H1 (cell line): ENCODE measurements around the gene RNF220. TPM values are rescaled to one million over a fixed set of nuclear protein-coding genes. Genes with fewer than 3 reads are reported as not detected.

ENCODE experiments used
- CTCF ChIA-PET: fragments of 300-600 bp; sonication (Branson Sonifier 250); formaldehyde crosslinking; loops from one replicate; lab custom pipeline; 2021; ENCODE audit not compliant: partially characterized antibody; lab: Charles Lee
- POLR2A ChIA-PET: fragments of 300-600 bp; sonication (Branson Sonifier 250); formaldehyde crosslinking; loops from one replicate; lab custom pipeline; 2021; ENCODE audit warnings: inconsistent platforms; ENCODE audit not compliant: partially characterized antibody; lab: Charles Lee
- DNase-seq, 2 experiments: peaks; one replicate each; pipeline versions ENCODE4 v3.0.0 to v3.0.0-alpha.2; 2010 to 2022; ENCODE audit warnings: low spot score in 2 of 2, low read depth in 1 of 2, mixed read lengths in 1 of 2
- FAIRE-seq: peaks from 2 replicates; lab custom pipeline; 2011; peaks lifted over from hg19 to GRCh38; lab: Jason Lieb, UNC
- H2AFZ ChIP-seq: 2 replicates; pipeline ENCODE4 v1.8.1; 2012; ENCODE audit warnings: low read length, inconsistent platforms
- H2AK5ac ChIP-seq: 2 replicates; pipeline ENCODE4 v1.6.1; 2013; ENCODE audit warnings: low read depth, low read length
- H2BK120ac ChIP-seq: replicated peaks from 2 replicates; pipeline ENCODE3; 2013; ENCODE audit warnings: low read depth, low read length, inconsistent platforms
- H2BK12ac ChIP-seq: 2 replicates; pipeline ENCODE4 v1.6.1; 2013; ENCODE audit warnings: low read depth, low read length
- H2BK15ac ChIP-seq: 2 replicates; pipeline ENCODE4 v1.6.1; 2013; ENCODE audit warnings: low read length
- H2BK20ac ChIP-seq: 2 replicates; pipeline ENCODE4 v1.6.1; 2013; ENCODE audit warnings: low read length
- H2BK5ac ChIP-seq: 2 replicates; pipeline ENCODE4 v1.6.1; 2013; ENCODE audit warnings: low read depth, low read length
- H3K14ac ChIP-seq: 2 replicates; pipeline ENCODE4 v1.6.1; 2013; ENCODE audit warnings: inconsistent platforms; ENCODE audit not compliant: insufficient read length
- H3K18ac ChIP-seq: 2 replicates; pipeline ENCODE4 v1.6.1; 2013; ENCODE audit warnings: low read length; ENCODE audit errors: extremely low read depth
- H3K23ac ChIP-seq: 2 replicates; pipeline ENCODE4 v1.6.1; 2013; ENCODE audit warnings: inconsistent platforms; ENCODE audit not compliant: insufficient read length
- H3K23me2 ChIP-seq: 2 replicates; pipeline ENCODE4 v1.6.1; 2013; ENCODE audit warnings: low read depth, low read length
- H3K27ac ChIP-seq: 2 replicates; pipeline ENCODE4 v1.6.1; 2011; ENCODE audit warnings: low read depth, low read length, inconsistent platforms
- H3K27me3 ChIP-seq, 4 experiments: replicated peaks in 1 of 4; 1 replicate in 1 of 4; 2 replicates in 3 of 4; pipeline versions ENCODE4 v1.6.1 to v1.8.1; 2011 to 2013; ENCODE audit warnings: low read length in 3 of 4, mild to moderate bottlenecking in 3 of 4, inconsistent platforms in 2 of 4, mixed read lengths in 2 of 4, moderate library complexity in 1 of 4; ENCODE audit not compliant: control insufficient read depth in 3 of 4, insufficient read depth in 3 of 4; ENCODE audit errors: extremely low read depth in 1 of 4
- H3K36me3 ChIP-seq, 4 experiments: 2 replicates each; pipeline versions ENCODE4 v1.6.1 to v1.8.1; 2011 to 2013; ENCODE audit warnings: mild to moderate bottlenecking in 4 of 4, low read length in 3 of 4, moderate library complexity in 2 of 4, control low read depth in 1 of 4, inconsistent platforms in 1 of 4; ENCODE audit not compliant: insufficient read depth in 4 of 4, control insufficient read depth in 2 of 4
- H3K4ac ChIP-seq: replicated peaks from 2 replicates; pipeline ENCODE3; 2013; ENCODE audit warnings: low read length, low read depth, mixed read lengths, inconsistent platforms; ENCODE audit not compliant: insufficient read length
- H3K4me1 ChIP-seq, 4 experiments: replicated peaks in 1 of 4; 1 replicate in 1 of 4; 2 replicates in 3 of 4; pipeline versions ENCODE4 v1.6.1 to v1.8.1; 2011 to 2013; ENCODE audit warnings: low read length in 3 of 4, inconsistent platforms in 2 of 4, mixed read lengths in 1 of 4; ENCODE audit not compliant: insufficient read depth in 4 of 4, control insufficient read depth in 3 of 4
- H3K4me2 ChIP-seq, 2 experiments: 2 replicates each; pipeline versions ENCODE4 v1.6.1 to v1.8.1; 2011 to 2013; ENCODE audit warnings: low read depth in 2 of 2, low read length in 2 of 2, control low read depth in 1 of 2, inconsistent platforms in 1 of 2, mild to moderate bottlenecking in 1 of 2; ENCODE audit not compliant: insufficient read depth in 1 of 2
- H3K4me3 ChIP-seq, 4 experiments: fragments of 200-600, 300-600 bp in 1 of 4; sonication (generic), shearing (Covaris generic), sonication (Bioruptor Twin) in 1 of 4; 2 replicates each; pipeline versions ENCODE4 v1.5.1 to v1.8.1; 2011 to 2016; ENCODE audit warnings: low read length in 4 of 4, low read depth in 3 of 4, control low read depth in 2 of 4, inconsistent platforms in 2 of 4, mild to moderate bottlenecking in 2 of 4, mixed read lengths in 1 of 4, moderate library complexity in 1 of 4; ENCODE audit not compliant: insufficient read depth in 2 of 4; ENCODE audit errors: extremely low read depth in 1 of 4
- H3K56ac ChIP-seq: replicated peaks from 2 replicates; pipeline ENCODE3; 2013; ENCODE audit warnings: low read depth, mild to moderate bottlenecking, mixed read lengths, low read length, inconsistent platforms; ENCODE audit not compliant: insufficient read length
- H3K79me1 ChIP-seq: 2 replicates; pipeline ENCODE4 v1.6.1; 2013; ENCODE audit warnings: low read depth, low read length, control low read depth
- H3K79me2 ChIP-seq, 2 experiments: 2 replicates each; pipeline versions ENCODE4 v1.6.1 to v1.8.1; 2012 to 2013; ENCODE audit warnings: low read length in 2 of 2, mild to moderate bottlenecking in 2 of 2, inconsistent platforms in 1 of 2; ENCODE audit not compliant: insufficient read depth in 2 of 2, control insufficient read depth in 1 of 2
- H3K9ac ChIP-seq, 4 experiments: replicated peaks in 1 of 4; 1 replicate in 1 of 4; 2 replicates in 3 of 4; pipeline versions ENCODE4 v1.6.1 to v1.8.1; 2011 to 2013; ENCODE audit warnings: low read depth in 3 of 4, low read length in 3 of 4, control low read depth in 2 of 4, mild to moderate bottlenecking in 2 of 4, moderate library complexity in 2 of 4, inconsistent platforms in 1 of 4; ENCODE audit errors: extremely low read depth in 1 of 4
- H3K9me3 ChIP-seq, 2 experiments: 2 replicates each; pipeline versions ENCODE4 v1.6.1 to v1.8.1; 2012 to 2013; ENCODE audit warnings: mild to moderate bottlenecking in 2 of 2, moderate library complexity in 2 of 2, control low read depth in 1 of 2, inconsistent platforms in 1 of 2, low read depth in 1 of 2, low read length in 1 of 2, mixed read lengths in 1 of 2; ENCODE audit not compliant: insufficient read depth in 2 of 2
- H4K20me1 ChIP-seq, 2 experiments: replicated peaks in 1 of 2; 2 replicates each; pipeline versions ENCODE3 to v1.8.1; 2011 to 2013; ENCODE audit warnings: inconsistent platforms in 2 of 2, low read length in 2 of 2, mild to moderate bottlenecking in 1 of 2; ENCODE audit not compliant: insufficient read depth in 2 of 2, control insufficient read depth in 1 of 2
- H4K5ac ChIP-seq: 2 replicates; pipeline ENCODE4 v1.6.1; 2013; ENCODE audit warnings: low read length, low read depth, mixed read lengths, inconsistent platforms; ENCODE audit not compliant: insufficient read length
- H4K8ac ChIP-seq: 2 replicates; pipeline ENCODE4 v1.8.0; 2013; ENCODE audit warnings: mild to moderate bottlenecking, moderate library complexity, low read length, inconsistent platforms; ENCODE audit not compliant: insufficient read depth; ENCODE audit errors: extremely low read depth
- H4K91ac ChIP-seq: replicated peaks from 2 replicates; pipeline ENCODE3; 2013; ENCODE audit warnings: low read length, mixed read lengths, inconsistent platforms; ENCODE audit not compliant: insufficient read length
- CEBPB ChIP-seq: IDR thresholded peaks from 2 replicates; pipeline ENCODE4 v1.6.1; 2012; ENCODE audit warnings: low read depth, low read length
- CTBP2 ChIP-seq: IDR thresholded peaks from 2 replicates; pipeline ENCODE4 v1.7.0; 2011; ENCODE audit warnings: borderline replicate concordance, mild to moderate bottlenecking, moderate library complexity, mixed read lengths, low read length; ENCODE audit not compliant: insufficient read depth, insufficient read length
- E2F6 ChIP-seq: IDR thresholded peaks from 2 replicates; pipeline ENCODE4 v1.6.1; 2012; ENCODE audit warnings: inconsistent platforms
- GABPA ChIP-seq: IDR thresholded peaks from 2 replicates; pipeline ENCODE4 v1.6.1; 2011; ENCODE audit warnings: mild to moderate bottlenecking, low read length, moderate library complexity, borderline replicate concordance; ENCODE audit not compliant: insufficient read depth
- HDAC6 ChIP-seq: IDR thresholded peaks from one replicate; pipeline ENCODE4 v1.7.1; 2012; ENCODE audit warnings: low read depth, mild to moderate bottlenecking, inconsistent platforms, low read length, moderate library complexity
- MAX ChIP-seq: IDR thresholded peaks from 2 replicates; pipeline ENCODE4 v1.6.1; 2012; ENCODE audit warnings: inconsistent platforms
- PHF8 ChIP-seq: fragments of 200-600 bp; sonication (generic); conservative IDR thresholded peaks from 2 replicates; pipeline ENCODE4 v1.7.1; 2012; ENCODE audit warnings: low read depth, mild to moderate bottlenecking, inconsistent platforms, low read length, moderate library complexity
- RAD21 ChIP-seq, 2 experiments: IDR thresholded peaks in 1 of 2; conservative IDR thresholded peaks in 1 of 2; 2 replicates each; pipeline ENCODE4 v1.6.1; 2011; ENCODE audit warnings: low read depth in 2 of 2, low read length in 2 of 2, improper control_type of control experiment in 1 of 2, inconsistent platforms in 1 of 2, mild to moderate bottlenecking in 1 of 2, moderate library complexity in 1 of 2
- RBBP5 ChIP-seq: IDR thresholded peaks from 2 replicates; pipeline ENCODE4 v1.7.1; 2012; ENCODE audit warnings: low read depth, mild to moderate bottlenecking, inconsistent platforms, low read length, moderate library complexity, borderline replicate concordance
- SIRT6 ChIP-seq: IDR thresholded peaks from one replicate; pipeline ENCODE4 v1.7.1; 2012; ENCODE audit warnings: low read length, inconsistent platforms
- SP4 ChIP-seq: IDR thresholded peaks from 2 replicates; pipeline ENCODE4 v1.6.1; 2012; ENCODE audit warnings: low read length, inconsistent platforms
- SRF ChIP-seq: IDR thresholded peaks from 2 replicates; pipeline ENCODE4 v1.6.1; 2011; ENCODE audit warnings: mild to moderate bottlenecking, low read depth, low read length, moderate library complexity
- WGBS, 2 experiments: shearing (Covaris generic) in 1 of 2; methylation state at CpG; one replicate each; pipeline versions ENCODE4 v1.1.6 to v1.1.7; 2013 to 2015; ENCODE audit warnings: low lambda C conversion rate in 2 of 2, mixed read lengths in 2 of 2, inconsistent platforms in 1 of 2, low coverage in 1 of 2, missing lambda C conversion rate in 1 of 2; ENCODE audit not compliant: insufficient replicate concordance in 2 of 2, insufficient coverage in 1 of 2, insufficient read length in 1 of 2; ENCODE audit errors: extremely low coverage in 1 of 2, missing lambda C conversion rate in 1 of 2; 5-methylcytosine and 5-hydroxymethylcytosine counted together
- polyA plus RNA-seq, 7 experiments: library from polyadenylated mRNA; depleted of rRNA in 3 of 7; stranded (reverse) in 5 of 7; unstranded in 2 of 7; fragments of >200 nt in 5 of 7; fragments of 200-250 nt in 2 of 7; gene quantifications; 1 replicate in 5 of 7; 2 replicates in 1 of 7; 4 replicates in 1 of 7; pipeline versions ENCODE4 v1.2.1 to v1.2.3, GENCODE V29; 2011 to 2013; ENCODE audit warnings: missing spikeins in 2 of 7, mixed read lengths in 2 of 7
- total RNA-seq: library from RNA; stranded (reverse); fragmentation: NEBNext Ultra II Directional; extraction: Animal tissue kit (Norgen Biotek cat#: 25700); gene quantifications from 2 replicates; pipeline ENCODE4 v1.2.1, GENCODE V29; 2021

The RNF220 gene
- total and polyA plus RNA-seq, 2 of the 8 experiments (the other 6 are each of a cell fraction or from before 2014, with no cell fraction given) = 123 to 160 TPM

DNA sequence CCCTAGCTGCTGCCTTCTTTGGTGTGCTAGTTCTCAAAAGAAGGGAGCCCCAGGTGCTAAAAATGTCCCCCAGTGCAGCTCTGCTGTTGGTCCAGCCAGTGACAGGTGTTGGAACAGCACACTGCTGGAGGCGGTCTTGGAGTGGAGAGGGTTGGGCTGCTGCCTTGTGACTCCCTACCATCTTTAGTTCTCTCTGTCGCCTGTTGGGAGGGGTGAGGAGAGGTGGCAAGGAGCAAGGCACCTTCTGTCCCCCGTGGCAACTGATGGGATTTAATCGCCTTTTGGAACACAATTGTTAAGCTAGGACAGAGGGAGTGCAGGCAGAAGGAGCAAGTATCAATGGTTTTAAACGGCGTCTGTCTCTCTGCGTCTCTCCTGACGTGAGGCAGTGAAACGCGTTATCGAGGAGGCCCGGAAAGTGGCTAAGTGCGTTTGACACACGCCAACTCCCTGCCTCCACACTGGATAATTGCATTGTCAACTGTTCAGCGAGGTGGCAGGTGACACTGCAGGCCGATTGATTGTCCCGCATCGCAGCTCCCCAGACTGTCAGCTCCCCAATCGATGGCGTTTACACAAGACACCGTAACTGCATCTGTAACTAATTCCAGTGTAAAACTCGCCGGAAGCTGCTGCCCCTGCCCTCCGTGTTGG, 235.3 kb downstream of the RNF220 start:
- H2BK120ac ChIP-seq = no peak overlapping the region
- no peak overlapping the region for H3K14ac ChIP-seq
- no peak overlapping the region for H3K4me3 ChIP-seq
- no peaks in the 10 kb centered on the region for H3K9me3 ChIP-seq
- no peaks in the 10 kb centered on the region for H3K27me3 ChIP-seq
- no peak overlapping the region for H3K56ac ChIP-seq
- H4K91ac ChIP-seq = no peak overlapping the region
- no peak overlapping the region for H2BK12ac ChIP-seq
- H3K4me1 ChIP-seq = no peaks in the 10 kb centered on the region
- 94% methylated on average over 24 of the region's 24 CpGs; no CpG with 5 or more reads in 1 of the 2 experiments for WGBS, 2 experiments
- H2AFZ ChIP-seq = no peak overlapping the region
- H3K18ac ChIP-seq = no peak overlapping the region
- H3K23ac ChIP-seq = no peak overlapping the region
- DNase-seq (no peak), FAIRE-seq (no peak)
- H2BK20ac ChIP-seq = no peak overlapping the region
- CTCF ChIA-PET = interaction anchor here (0.5 to 15.0 kb wide), 9 partner anchors 9 to 151 kb away, joined by 3 to 197 read pairs (median 3); no protein-coding TSS in a partner anchor
- H3K23me2 ChIP-seq = no peaks in the 10 kb centered on the region
- no peak overlapping the region for H4K5ac ChIP-seq
- H3K79me2 ChIP-seq = no peaks in the 10 kb centered on the region
- H3K4ac ChIP-seq = no peak overlapping the region
- peaks cover 16% of the 10 kb centered on the region for H3K79me1 ChIP-seq
- H4K8ac ChIP-seq = no peak overlapping the region
- H3K36me3 ChIP-seq = peaks cover 33 to 79% (median 71%) of the 10 kb centered on the region in 4 experiments
- H2BK5ac ChIP-seq = no peak overlapping the region
- H3K4me2 ChIP-seq = no peak overlapping the region
- H3K9ac ChIP-seq = peak overlapping the region in 2 of 4 experiments; percentile 4 to 15; a peak in 3 of 7 replicates
- POLR2A ChIA-PET = interaction anchor here (1.6 to 30.8 kb wide), 6 partner anchors 2 to 299 kb away, joined by 3 to 633 read pairs (median 8); no protein-coding TSS in a partner anchor
- H4K20me1 ChIP-seq = peaks cover 15 to 17% of the 10 kb centered on the region in 2 experiments
- H3K27ac ChIP-seq = no peak overlapping the region
- H2AK5ac ChIP-seq = no peak overlapping the region
- no peak overlapping the region for H2BK15ac ChIP-seq
- TF ChIP-seq SIRT6 (no peak), HDAC6 (no peak), CEBPB (no peak), RBBP5 (no peak), CTBP2 (no peak), PHF8 (no peak), SP4 (no peak), MAX (no peak), E2F6 (no peak), SRF (no peak), RAD21 (IDR thresholded peaks at IDR 0.05 in 1 of 2, conservative IDR thresholded peaks at IDR 0.05 in 1 of 2; ENCODE audit: low read depth in 2 of 2, low read length in 2 of 2) (no peak), GABPA (no peak)
